Fibroblast of lung (primary cell): Measurements from ENCODE around the gene RPL13A. TPM values are rescaled to one million over a fixed set of nuclear protein-coding genes. Genes with fewer than 3 reads are reported as not detected.
A peak's percentile ranks its signal among the peaks of the same experiment; 100 is the strongest.
"Not testable (repeated sequence)": the region's sequence is repeated elsewhere in the genome, so short reads cannot be mapped to it uniquely, and the experiment has no call there.

Experiments used
- DNase-seq, 2 donors: peaks; one replicate each; pipeline versions ENCODE4 v3.0.0 to v3.0.0-alpha.2; 2010; ENCODE audit warnings: low read depth in 2 of 2
- H2AFZ ChIP-seq: 2 replicates; pipeline ENCODE4 v1.5.1; 2012; ENCODE audit warnings: low read length, control low read depth, inconsistent platforms
- H3K27ac ChIP-seq: 2 replicates; pipeline ENCODE4 v1.5.1; 2011; ENCODE audit warnings: low read length, control low read depth; ENCODE audit not compliant: insufficient read depth
- H3K27me3 ChIP-seq: 2 replicates; pipeline ENCODE4 v1.5.1; 2011; ENCODE audit warnings: mild to moderate bottlenecking, low read length; ENCODE audit not compliant: control insufficient read depth, insufficient read depth
- H3K36me3 ChIP-seq: 2 replicates; pipeline ENCODE4 v1.5.1; 2011; ENCODE audit warnings: low read length; ENCODE audit not compliant: control insufficient read depth, insufficient read depth
- H3K4me1 ChIP-seq: 2 replicates; pipeline ENCODE4 v1.5.1; 2011; ENCODE audit warnings: low read length; ENCODE audit not compliant: control insufficient read depth, insufficient read depth; ENCODE audit errors: extremely low read depth
- H3K4me2 ChIP-seq: 2 replicates; pipeline ENCODE4 v1.5.1; 2011; ENCODE audit warnings: low read length, control low read depth; ENCODE audit not compliant: insufficient read depth; ENCODE audit errors: extremely low read depth
- H3K4me3 ChIP-seq, 4 experiments: fragments of 200-600 bp in 1 of 4; sonication (generic) in 1 of 4; replicated peaks in 1 of 4; 2 replicates each; pipeline ENCODE4 v1.5.1; 2011 to 2016; ENCODE audit warnings: low read length in 4 of 4, low read depth in 3 of 4, mild to moderate bottlenecking in 3 of 4, control low read depth in 2 of 4, inconsistent platforms in 1 of 4, mixed read lengths in 1 of 4; ENCODE audit not compliant: insufficient read depth in 1 of 4; ENCODE audit errors: control extremely low read depth in 1 of 4
- H3K79me2 ChIP-seq: 2 replicates; pipeline ENCODE4 v1.5.1; 2012; ENCODE audit warnings: mild to moderate bottlenecking, low read length, inconsistent platforms; ENCODE audit not compliant: control insufficient read depth, insufficient read depth
- H3K9ac ChIP-seq: 2 replicates; pipeline ENCODE4 v1.5.1; 2011; ENCODE audit warnings: mild to moderate bottlenecking, low read length, control low read depth; ENCODE audit not compliant: insufficient read depth
- H3K9me3 ChIP-seq: 2 replicates; pipeline ENCODE4 v1.5.1; 2012; ENCODE audit warnings: low read depth, low read length; ENCODE audit not compliant: control insufficient read depth, insufficient read depth
- H4K20me1 ChIP-seq: 2 replicates; pipeline ENCODE4 v1.5.1; 2011; ENCODE audit warnings: low read length; ENCODE audit not compliant: control insufficient read depth, insufficient read depth; ENCODE audit errors: extremely low read depth
- EZH2 ChIP-seq: IDR thresholded peaks from 2 replicates; pipeline ENCODE4 v1.5.1; 2012; ENCODE audit warnings: low read length, control low read depth, mild to moderate bottlenecking; ENCODE audit errors: missing control alignments
- polyA plus RNA-seq, 2 donors: library from polyadenylated mRNA; depleted of rRNA in 1 of 2; stranded (reverse) in 1 of 2; unstranded in 1 of 2; fragments of >200 nt; gene quantifications; 2 replicates each; pipeline ENCODE4 v1.2.1, GENCODE V29; 2011 to 2012; ENCODE audit warnings: missing spikeins in 1 of 2
- total RNA-seq: library from RNA; depleted of rRNA; stranded (reverse); fragments of >200 nt; gene quantifications from 2 replicates; pipeline ENCODE4 v1.2.1, GENCODE V29; 2014
- TF ChIP-seq, protein P1 (sequence below), 2 donors: IDR thresholded peaks in 1 of 2; conservative IDR thresholded peaks in 1 of 2; 1 replicate in 1 of 2; 2 replicates in 1 of 2; pipeline ENCODE4 v1.5.1; 2011 to 2012; ENCODE audit warnings: low read length in 2 of 2, control low read depth in 1 of 2, inconsistent platforms in 1 of 2, low read depth in 1 of 2, mild to moderate bottlenecking in 1 of 2

RPL13A gene
- total and polyA plus RNA-seq, 2 donors (not counting 1 experiment from before 2014, with no cell fraction given), result 1,418 to 3,385 TPM

DNA sequence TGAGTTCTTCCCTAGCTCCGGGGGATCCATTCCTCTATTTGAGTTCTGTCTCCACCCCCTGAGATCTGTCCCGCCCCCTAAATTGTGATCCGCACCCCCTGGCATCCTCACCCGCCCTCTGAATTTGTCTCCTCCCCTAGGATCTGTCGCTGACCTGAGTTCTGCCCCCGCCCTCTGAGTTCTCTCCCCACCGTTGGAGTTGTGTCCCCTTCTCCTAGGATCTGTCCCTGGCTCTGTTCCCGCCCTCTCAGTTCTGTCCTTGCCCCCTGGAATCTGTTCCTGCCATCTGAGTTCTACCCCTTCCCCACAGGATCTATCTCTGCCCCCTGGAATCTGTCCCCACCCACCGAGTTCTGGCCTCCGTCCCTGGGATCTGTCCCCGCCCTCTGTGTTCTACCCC, 45.1 kb upstream of the RPL13A start:
- no peak for DNase-seq

GRCh38 chr19:49442771-49443365, 44.5 kb upstream of the RPL13A start:
- no peak overlapping the region for H3K27ac ChIP-seq
- DNase-seq, result peak; percentile 68 to 78
- peaks cover 3% of the 10 kb centered on the region for H3K36me3 ChIP-seq
- peak overlapping the region; percentile 44 for H3K9ac ChIP-seq
- H3K9me3 ChIP-seq, result no peaks in the 10 kb centered on the region
- H3K27me3 ChIP-seq, result peaks cover 40% of the 10 kb centered on the region
- H3K4me3 ChIP-seq, result peak overlapping the region; percentile 61 to 71 (median 64)
- H3K79me2 ChIP-seq, result no peaks in the 10 kb centered on the region
- H3K4me1 ChIP-seq, result no peaks in the 10 kb centered on the region
- TF ChIP-seq, protein P1, sequence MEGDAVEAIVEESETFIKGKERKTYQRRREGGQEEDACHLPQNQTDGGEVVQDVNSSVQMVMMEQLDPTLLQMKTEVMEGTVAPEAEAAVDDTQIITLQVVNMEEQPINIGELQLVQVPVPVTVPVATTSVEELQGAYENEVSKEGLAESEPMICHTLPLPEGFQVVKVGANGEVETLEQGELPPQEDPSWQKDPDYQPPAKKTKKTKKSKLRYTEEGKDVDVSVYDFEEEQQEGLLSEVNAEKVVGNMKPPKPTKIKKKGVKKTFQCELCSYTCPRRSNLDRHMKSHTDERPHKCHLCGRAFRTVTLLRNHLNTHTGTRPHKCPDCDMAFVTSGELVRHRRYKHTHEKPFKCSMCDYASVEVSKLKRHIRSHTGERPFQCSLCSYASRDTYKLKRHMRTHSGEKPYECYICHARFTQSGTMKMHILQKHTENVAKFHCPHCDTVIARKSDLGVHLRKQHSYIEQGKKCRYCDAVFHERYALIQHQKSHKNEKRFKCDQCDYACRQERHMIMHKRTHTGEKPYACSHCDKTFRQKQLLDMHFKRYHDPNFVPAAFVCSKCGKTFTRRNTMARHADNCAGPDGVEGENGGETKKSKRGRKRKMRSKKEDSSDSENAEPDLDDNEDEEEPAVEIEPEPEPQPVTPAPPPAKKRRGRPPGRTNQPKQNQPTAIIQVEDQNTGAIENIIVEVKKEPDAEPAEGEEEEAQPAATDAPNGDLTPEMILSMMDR (conservative IDR thresholded peaks at IDR 0.05 in 1 of 2, IDR thresholded peaks at IDR 0.05 in 1 of 2; ENCODE audit: low read depth in 1 of 2, low read length in 2 of 2), result no peak
- no peak for TF ChIP-seq EZH2
- H4K20me1 ChIP-seq, result no peaks in the 10 kb centered on the region
- peak overlapping the region; percentile 83 for H2AFZ ChIP-seq
- peak overlapping the region; percentile 90 for H3K4me2 ChIP-seq

More for the DNA sequence above, 45.1 kb upstream of the RPL13A start:
- H3K27me3 ChIP-seq, result peaks cover 46% of the 10 kb centered on the region
- no peak overlapping the region for H2AFZ ChIP-seq
- peaks cover 3% of the 10 kb centered on the region for H3K36me3 ChIP-seq
- H3K79me2 ChIP-seq, result no peaks in the 10 kb centered on the region
- H3K4me3 ChIP-seq, result no peak overlapping the region
- no peak overlapping the region for H3K9ac ChIP-seq
- no peak overlapping the region for H3K4me2 ChIP-seq
- no peaks in the 10 kb centered on the region for H4K20me1 ChIP-seq
- TF ChIP-seq EZH2, result peak; percentile 25
- TF ChIP-seq, protein P1 (conservative IDR thresholded peaks at IDR 0.05 in 1 of 2, IDR thresholded peaks at IDR 0.05 in 1 of 2; ENCODE audit: low read depth in 1 of 2, low read length in 2 of 2), result no peak
- no peaks in the 10 kb centered on the region for H3K4me1 ChIP-seq
- H3K27ac ChIP-seq, result no peak overlapping the region
- H3K9me3 ChIP-seq, result no peaks in the 10 kb centered on the region

DNA sequence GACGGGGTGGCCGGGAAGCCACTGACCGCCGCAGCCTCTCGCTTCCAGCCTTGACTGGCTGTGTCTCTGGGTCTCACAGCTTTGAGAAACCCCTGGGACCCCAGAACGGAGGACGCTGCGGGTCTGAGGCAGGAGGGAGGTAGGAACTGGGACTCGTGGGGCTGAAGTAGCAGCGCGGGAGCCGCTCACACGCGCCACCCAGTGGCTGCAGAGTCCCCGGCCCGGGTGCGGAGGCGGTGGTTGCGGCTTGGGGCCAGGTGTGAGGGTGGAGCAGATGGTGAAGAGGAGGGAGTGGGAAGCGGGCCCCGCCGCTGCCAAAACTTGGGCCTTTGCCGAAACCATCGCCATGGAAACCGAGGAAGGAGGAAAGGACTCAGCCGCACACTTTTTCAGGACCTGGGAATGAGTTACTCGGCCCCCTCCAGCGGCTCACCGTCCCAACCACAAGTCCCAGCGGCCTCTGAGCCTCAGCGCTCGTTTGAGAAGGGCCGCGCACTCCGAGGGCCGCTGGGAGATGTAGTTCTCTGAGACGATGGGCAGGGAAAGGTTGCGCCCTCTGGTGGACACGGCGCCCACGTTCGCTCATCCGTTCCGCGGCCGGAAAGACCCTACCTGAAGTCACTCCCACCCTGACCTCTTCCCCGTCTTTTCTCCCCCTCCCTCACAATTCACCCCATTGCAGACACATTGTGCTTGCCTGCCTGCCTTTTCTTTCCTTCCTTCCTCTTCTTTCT, 43.9 kb upstream of the RPL13A start:
- DNase-seq, result peak; percentile 92 to 94
- H3K36me3 ChIP-seq, result peaks cover 3% of the 10 kb centered on the region
- no peaks in the 10 kb centered on the region for H3K9me3 ChIP-seq
- peaks cover 34% of the 10 kb centered on the region for H3K27me3 ChIP-seq
- peak overlapping the region; percentile 23 for H3K27ac ChIP-seq
- H3K4me3 ChIP-seq, result peak overlapping the region; percentile 61 to 71 (median 64)
- H3K9ac ChIP-seq, result peak overlapping the region; percentile 44
- no peaks in the 10 kb centered on the region for H3K4me1 ChIP-seq
- peak overlapping the region; percentile 83 for H2AFZ ChIP-seq
- no peaks in the 10 kb centered on the region for H4K20me1 ChIP-seq
- no peak for TF ChIP-seq EZH2
- TF ChIP-seq, protein P1 (conservative IDR thresholded peaks at IDR 0.05 in 1 of 2, IDR thresholded peaks at IDR 0.05 in 1 of 2; ENCODE audit: low read depth in 1 of 2, low read length in 2 of 2), result peak; percentile 74 to 84
- no peaks in the 10 kb centered on the region for H3K79me2 ChIP-seq
- peak overlapping the region; percentile 90 for H3K4me2 ChIP-seq

- DNase-seq, result not testable (repeated sequence)
- peak overlapping the region; percentile 24 for H2AFZ ChIP-seq
Measured at GRCh38 chr19:49444100-49444700, 43.2 kb upstream of the RPL13A start.

More at GRCh38 chr19:49444100-49444700, 43.2 kb upstream of the RPL13A start:
- not testable (repeated sequence) for H3K4me1 ChIP-seq, H3K36me3 ChIP-seq, H3K9me3 ChIP-seq, H4K20me1 ChIP-seq, H3K27ac ChIP-seq, H3K4me3 ChIP-seq, H3K79me2 ChIP-seq, H3K9ac ChIP-seq
- peaks cover 27% of the 10 kb centered on the region for H3K27me3 ChIP-seq
- H3K4me2 ChIP-seq, result peak overlapping the region; percentile 90
